VCaP (cell line): ENCODE measurements around the gene CIBAR2.

ENCODE experiments used
- H3K27ac ChIP-seq: fragments of 450-650 bp; 2 replicates; pipeline ENCODE4 v1.5.1; 2017
- TF ChIP-seq, protein P1 (sequence below): fragments of 450-650 bp; conservative IDR thresholded peaks from 2 replicates; pipeline ENCODE4 v1.5.1; 2017; ENCODE audit warnings: mild to moderate bottlenecking, moderate library complexity

Gene CIBAR2

GRCh38 chr16:85142129-85142513 is 29.8 kb upstream of the CIBAR2 start:
- TF ChIP-seq, protein P1, sequence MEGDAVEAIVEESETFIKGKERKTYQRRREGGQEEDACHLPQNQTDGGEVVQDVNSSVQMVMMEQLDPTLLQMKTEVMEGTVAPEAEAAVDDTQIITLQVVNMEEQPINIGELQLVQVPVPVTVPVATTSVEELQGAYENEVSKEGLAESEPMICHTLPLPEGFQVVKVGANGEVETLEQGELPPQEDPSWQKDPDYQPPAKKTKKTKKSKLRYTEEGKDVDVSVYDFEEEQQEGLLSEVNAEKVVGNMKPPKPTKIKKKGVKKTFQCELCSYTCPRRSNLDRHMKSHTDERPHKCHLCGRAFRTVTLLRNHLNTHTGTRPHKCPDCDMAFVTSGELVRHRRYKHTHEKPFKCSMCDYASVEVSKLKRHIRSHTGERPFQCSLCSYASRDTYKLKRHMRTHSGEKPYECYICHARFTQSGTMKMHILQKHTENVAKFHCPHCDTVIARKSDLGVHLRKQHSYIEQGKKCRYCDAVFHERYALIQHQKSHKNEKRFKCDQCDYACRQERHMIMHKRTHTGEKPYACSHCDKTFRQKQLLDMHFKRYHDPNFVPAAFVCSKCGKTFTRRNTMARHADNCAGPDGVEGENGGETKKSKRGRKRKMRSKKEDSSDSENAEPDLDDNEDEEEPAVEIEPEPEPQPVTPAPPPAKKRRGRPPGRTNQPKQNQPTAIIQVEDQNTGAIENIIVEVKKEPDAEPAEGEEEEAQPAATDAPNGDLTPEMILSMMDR: no peak
- no peak overlapping the region for H3K27ac ChIP-seq

DNA sequence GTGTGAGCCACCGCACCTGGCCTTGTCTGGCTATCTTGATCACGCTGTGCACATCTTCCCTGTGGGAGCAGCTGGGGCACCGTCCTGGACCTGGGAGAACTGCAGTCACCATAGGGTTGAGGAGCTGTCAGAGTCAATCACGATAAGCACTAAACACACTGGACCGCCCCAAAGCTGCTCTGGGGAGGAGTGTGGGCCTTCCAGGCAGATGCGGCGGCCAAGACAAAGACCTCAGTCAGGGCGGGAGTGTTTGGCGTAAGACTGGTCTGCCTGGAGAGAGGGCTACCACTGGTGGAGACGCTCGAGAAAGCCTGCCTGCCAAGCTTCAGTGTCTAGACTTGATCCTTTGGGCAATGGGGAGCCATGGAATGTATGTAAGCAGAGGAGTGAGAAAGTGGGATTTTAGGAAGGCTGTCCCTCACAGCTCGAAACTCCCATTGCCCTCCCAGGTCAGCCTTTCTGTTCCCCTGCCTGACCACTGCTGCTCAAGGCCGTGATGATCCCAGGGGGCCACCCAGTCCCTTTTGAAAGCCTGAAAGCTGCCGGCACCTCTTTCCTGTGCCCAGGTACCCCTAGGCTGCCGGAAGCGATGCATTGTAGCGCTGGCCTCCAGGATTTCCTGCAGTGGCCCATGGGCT is 29.3 kb upstream of the CIBAR2 start:
- no peak overlapping the region for H3K27ac ChIP-seq
- TF ChIP-seq, protein P1: no peak

DNA sequence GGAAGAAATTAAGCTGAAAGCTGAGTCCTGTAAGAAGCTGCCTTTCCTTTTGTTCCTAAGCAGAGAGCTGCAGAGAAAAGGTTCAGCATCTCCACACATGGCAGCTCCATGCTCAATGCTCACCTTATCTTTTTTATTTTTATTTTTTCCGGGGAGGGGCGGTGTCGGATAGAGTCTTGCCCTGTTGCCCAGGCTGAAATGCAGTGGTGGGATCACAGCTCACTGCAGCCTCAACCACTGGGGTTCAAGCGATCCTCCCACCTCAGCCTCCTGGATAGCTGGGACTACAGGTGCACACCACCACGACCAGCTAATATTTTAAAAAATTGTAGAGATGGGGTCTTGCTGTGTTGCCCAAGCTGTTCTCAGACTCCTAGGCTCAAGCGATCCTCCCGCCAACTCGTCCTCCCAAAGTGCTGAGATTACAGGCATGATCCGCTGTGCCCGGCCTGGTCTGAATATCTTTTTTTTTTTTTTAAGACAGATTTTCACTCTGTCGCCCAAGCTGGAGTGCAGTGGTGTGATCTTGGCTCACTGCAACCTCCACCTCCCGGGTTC is 28.3 kb upstream of the CIBAR2 start:
- TF ChIP-seq, protein P1: no peak

DNA sequence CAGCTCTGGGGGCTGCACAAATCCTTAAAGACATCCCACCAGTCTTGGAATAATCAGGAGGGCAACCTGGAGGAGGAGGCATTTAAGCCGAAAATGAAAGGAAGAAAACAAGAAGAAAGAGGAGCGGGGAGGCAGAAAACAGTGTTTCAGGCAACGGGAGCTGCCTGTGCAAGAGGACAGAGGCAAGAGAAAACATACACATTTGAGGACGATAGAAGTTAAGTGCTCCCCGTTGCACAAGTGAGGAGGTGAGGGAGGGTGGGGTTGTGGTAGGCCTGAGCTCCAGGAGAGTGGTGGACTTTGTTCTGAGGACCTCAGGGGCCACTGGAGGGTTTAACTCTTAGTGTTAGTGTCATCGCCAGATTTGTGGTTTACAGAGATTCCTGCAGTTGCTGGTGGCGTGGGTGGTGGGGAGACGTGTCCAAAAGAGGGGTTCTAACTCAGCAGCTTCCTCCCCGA is 27.6 kb upstream of the CIBAR2 start:
- H3K27ac ChIP-seq: no peak overlapping the region

More for the DNA sequence above, 28.3 kb upstream of the CIBAR2 start:
- no peak overlapping the region for H3K27ac ChIP-seq

DNA sequence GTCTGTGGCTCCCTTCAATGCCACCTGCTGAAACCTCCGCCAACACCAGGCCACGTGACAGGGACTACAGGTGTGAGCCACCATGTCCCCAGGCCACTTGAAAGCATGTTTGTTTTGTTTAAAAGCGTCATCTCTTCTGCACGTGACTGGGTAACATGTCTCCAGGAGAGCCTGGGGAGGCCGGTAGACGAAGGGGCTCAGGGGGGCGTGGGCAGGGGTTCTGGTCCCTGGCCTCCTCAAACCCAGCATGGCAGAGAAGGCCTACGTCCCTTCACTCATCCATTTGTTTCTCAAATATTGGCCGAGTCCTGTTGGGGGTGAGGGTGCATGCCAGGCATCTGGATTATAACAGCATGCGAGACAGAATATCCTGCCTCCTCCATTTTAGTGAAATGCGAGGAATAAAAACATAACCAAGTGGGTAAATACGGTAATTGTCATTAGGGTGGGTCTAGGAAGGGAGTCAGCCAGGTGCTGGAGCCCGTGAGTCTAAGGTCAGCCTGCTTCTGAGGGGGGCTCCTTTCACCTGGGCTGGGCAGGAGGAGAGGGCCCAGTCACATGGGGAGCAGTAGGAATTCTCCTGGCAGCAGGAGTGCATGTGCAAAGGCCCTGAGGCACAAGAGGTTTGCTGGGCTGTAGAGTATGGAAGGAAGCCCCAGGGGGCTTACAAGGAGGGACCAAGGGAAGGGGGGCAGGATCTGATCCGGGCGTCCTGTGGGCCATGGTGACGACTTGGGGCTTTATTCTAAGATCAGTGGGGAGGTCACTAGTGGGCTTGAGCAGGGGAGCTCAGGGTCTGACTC is 26.8 kb upstream of the CIBAR2 start:
- H3K27ac ChIP-seq: no peak overlapping the region
- TF ChIP-seq, protein P1: no peak

More for the DNA sequence above, 27.6 kb upstream of the CIBAR2 start:
- TF ChIP-seq, protein P1: no peak

- no peak overlapping the region for H3K27ac ChIP-seq
- TF ChIP-seq, protein P1: no peak
Measured at GRCh38 chr16:85138073-85138824, 26.0 kb upstream of the CIBAR2 start.
